OCI-LY3 (cell line): ENCODE results near the gene PSMD12.

Experiments
- CTCF ChIP-seq: fragments of 200-600, 300-600 bp; sonication (generic); IDR thresholded peaks from 2 replicates; pipeline ENCODE4 v1.5.1; 2014; ENCODE audit warnings: antibody characterized with exemption, low read length, low read depth
- EZH2phosphoT487 ChIP-seq: fragments of 200-600 bp; shearing (Covaris generic); IDR thresholded peaks from 2 replicates; pipeline ENCODE4 v1.6.1; 2018; ENCODE audit warnings: antibody characterized with exemption, mixed run types, low read depth

GRCh38 chr17:67381929-67382257 lies 15.5 kb upstream of the PSMD12 start:
- TF ChIP-seq CTCF (no peak), EZH2phosphoT487 (no peak)
